IPS-NIHi7 (cell line): ENCODE data around the gene MRPS31.
"Not testable (repeated sequence)": the region's sequence is repeated elsewhere in the genome, so short reads cannot be mapped to it uniquely, and the experiment has no call there.

Source experiments
- DNase-seq: peaks from one replicate; pipeline ENCODE4 v3.0.0; 2012; ENCODE audit warnings: mixed read lengths; ENCODE audit errors: extremely low spot score

The MRPS31 gene

GRCh38 chr13:40758811-40759210 lies 12.2 kb downstream of the MRPS31 start:
- DNase-seq, result no peak

DNA sequence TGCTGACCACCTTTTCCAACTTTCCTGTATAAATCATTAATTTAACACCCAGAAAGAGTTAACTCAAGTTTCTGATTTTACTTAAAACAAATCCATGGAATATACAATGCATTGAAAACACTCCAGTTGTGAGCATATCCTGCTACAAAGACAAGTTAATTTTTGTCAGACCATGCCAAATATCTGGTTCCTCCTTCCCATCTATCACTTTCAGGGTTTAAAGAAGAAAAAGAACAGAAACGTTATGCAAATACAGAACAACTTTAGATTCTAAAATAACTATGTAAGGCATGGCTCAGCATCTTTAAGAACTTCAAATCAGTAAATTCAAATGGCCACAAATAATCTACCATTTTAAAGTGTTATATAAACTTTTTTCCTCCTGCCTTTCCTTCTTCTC lies 14.9 kb downstream of the MRPS31 start:
- DNase-seq, result no peak

DNA sequence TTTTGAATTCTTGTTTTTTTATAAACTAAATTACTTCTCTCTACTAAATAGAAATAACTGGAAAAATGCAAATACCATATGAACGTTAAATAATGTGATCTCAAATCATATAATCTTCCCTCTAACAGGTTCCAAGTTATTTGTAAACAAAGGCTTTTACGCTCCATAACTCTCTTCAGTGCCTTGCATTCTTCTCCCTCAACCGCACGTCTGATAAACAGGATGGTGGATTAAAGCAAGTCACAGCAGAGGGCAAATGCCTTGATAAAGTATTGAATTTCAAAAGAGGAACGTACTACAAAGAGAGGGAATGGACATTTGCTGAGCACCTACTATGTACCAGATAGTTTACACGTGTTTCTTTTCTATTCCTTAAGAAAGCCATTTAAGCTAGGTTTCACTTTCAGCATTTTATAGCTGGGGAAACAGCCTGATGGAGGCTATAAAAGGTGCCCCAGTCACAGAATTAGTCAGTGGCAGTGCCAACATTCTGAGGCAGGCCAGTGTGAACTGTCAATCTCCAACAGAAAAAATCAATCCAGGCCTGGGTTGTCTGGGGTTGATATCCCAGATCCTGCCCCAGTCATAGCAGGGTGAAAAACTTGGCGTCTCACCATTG lies 15.8 kb downstream of the MRPS31 start:
- DNase-seq, result no peak

DNA sequence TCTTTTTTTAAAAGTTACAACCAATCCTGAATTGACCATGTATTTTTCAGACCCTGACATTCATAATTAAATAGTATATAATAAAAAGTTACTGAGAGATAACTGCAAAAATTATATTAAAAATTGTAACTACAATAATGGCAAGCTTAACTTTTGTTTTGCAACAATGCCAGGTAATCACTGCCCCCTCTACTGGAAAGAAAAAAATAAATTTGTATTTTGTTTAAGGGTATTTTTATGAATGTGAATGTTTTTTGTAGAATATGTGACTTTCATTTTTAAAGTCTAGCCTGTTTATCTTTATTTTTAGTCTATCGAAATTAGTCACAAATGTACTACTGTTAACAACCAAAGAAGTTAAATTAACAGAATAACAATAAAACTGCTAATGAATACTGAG lies 21.7 kb downstream of the MRPS31 start:
- no peak for DNase-seq

- DNase-seq, result not testable (repeated sequence)
Observed at GRCh38 chr13:40735232-40735548, 35.8 kb downstream of the MRPS31 start.

- not testable (repeated sequence) for DNase-seq
Observed at GRCh38 chr13:40734536-40735231, 36.3 kb downstream of the MRPS31 start.

- DNase-seq, result no peak
Observed at GRCh38 chr13:40732658-40733057, 38.3 kb downstream of the MRPS31 start.

DNA sequence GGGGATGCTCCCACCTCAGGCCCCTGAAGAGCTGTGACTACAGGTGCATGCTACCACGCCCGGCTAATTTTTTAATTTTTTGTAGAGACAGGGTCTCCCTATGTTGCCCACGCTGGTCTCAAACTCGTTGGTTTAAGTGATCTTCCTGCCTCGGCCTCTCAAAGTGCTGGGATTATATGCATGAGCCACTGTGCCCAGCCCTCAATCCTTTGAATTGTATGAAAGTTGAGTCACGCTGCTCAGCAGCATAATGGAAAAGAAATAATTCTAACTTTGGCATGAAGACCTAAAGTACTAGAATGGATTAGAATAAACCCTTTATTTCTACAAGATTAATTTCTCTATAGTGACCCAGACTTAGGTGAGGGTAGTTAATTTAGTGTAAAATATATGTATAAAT lies 42.4 kb downstream of the MRPS31 start:
- no peak for DNase-seq

DNA sequence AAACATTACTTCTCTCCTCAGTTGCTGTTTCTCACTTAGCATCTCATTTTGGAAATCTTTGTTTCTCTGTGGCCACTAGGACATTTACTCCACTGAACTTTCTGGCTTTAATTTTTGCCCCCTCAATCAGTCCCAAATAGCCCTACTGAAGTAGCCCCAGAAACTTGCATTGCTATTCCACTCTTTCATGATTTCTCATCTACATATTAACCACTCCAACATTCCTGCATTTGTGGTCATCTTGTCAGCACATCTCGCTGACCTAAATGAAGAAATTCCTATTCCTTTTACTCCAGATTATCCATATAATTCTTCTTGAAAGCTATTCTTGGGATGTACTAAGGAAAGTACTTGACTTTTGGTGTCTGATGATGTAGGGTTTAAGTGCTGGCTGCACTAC lies 56.6 kb downstream of the MRPS31 start:
- DNase-seq, result not testable (repeated sequence)

DNA sequence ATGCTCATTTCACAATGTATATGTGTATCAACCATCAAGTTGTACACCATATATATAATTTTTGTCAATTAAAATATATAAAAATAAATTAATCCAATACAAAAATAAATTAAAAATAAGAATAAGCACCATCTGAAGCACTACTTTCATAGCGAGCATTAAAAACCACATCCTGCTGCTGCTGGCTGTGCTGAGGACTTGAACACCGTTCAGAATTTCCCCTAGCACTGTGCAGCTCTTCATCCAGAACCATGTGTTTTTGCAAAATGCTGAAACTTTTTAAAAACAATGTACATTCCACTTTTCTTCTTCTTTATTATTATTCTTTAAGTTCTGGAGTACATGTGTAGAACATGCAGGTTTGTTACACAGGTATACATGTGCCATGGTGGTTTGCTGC lies 64.6 kb downstream of the MRPS31 start:
- no peak for DNase-seq

GRCh38 chr13:40697711-40698110 lies 73.3 kb downstream of the MRPS31 start:
- DNase-seq, result no peak

DNA sequence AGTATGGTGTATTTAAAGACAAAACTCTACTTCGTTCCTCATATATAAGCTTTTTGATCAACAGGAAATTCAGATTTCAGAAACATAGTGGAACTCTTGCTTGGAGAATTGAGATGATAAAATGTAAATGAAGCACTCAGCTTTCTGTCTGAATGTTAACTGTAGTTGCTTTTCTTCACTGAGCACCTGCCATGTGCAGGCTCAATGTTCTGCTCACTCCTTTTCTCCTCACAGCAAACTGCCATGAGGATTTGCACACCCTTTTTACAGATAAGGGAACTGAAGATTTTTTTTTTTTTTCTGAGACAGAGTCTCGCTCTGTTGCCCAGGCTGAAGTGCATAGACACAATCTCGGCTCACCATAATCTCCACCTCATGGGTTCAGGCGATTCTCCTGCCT lies 76.6 kb downstream of the MRPS31 start:
- no peak for DNase-seq

GRCh38 chr13:40692946-40693345 lies 78.0 kb downstream of the MRPS31 start:
- DNase-seq, result no peak

DNA sequence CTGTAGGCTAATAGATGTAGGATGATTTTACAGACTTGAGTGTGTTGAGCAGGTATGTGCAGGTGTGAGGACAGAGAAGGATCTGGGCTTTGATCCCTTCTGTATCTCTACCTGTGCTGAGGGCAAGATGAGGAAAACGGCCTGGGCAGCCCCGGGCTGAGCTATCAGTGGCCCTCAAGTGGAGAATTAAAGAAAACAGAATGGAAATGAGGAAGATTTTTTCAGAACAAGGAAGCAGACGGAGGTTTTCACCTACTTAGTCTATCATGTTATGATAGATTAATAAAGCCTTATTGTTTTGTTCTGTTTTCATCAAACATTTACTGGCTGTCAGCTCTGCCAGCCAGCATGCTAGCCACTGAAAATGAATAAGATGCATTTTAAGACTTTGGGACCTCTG lies 82.2 kb downstream of the MRPS31 start:
- no peak for DNase-seq

DNA sequence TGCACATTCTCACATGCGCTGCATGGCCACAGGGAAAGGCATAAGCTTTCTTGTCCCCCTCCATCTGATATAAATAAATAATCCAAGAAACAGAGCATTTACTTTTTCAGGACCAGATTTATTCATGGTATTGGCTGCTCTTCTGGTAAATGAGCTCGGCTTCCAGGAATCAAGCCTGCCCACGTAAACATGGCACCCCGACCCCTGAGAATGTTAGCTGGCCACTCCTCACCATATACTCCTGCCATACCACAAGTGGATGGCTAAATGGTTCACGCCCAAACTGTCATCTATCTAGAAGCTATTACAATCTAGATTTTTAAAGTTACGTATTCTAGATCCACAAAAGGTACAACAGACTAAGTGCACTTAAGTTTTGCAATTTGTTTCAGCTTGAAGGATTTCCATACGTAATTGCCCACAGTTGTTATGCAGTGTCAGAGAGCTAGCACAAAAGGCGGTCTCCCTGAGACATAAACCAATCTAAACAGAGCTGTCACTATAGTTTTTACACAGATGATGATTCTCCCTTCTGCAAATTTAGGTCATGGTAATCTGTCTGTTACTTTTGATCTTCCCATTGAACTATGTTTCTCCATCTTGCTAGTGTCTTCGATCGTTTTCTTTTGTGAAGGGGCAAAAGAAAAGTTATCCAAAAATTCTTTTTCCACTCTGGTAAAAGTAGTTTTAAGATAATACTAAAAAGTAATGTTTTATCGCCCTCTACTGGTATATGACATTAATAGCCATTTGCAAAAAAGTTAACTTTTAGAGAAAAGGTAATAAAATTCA lies 88.3 kb downstream of the MRPS31 start:
- no peak for DNase-seq

DNA sequence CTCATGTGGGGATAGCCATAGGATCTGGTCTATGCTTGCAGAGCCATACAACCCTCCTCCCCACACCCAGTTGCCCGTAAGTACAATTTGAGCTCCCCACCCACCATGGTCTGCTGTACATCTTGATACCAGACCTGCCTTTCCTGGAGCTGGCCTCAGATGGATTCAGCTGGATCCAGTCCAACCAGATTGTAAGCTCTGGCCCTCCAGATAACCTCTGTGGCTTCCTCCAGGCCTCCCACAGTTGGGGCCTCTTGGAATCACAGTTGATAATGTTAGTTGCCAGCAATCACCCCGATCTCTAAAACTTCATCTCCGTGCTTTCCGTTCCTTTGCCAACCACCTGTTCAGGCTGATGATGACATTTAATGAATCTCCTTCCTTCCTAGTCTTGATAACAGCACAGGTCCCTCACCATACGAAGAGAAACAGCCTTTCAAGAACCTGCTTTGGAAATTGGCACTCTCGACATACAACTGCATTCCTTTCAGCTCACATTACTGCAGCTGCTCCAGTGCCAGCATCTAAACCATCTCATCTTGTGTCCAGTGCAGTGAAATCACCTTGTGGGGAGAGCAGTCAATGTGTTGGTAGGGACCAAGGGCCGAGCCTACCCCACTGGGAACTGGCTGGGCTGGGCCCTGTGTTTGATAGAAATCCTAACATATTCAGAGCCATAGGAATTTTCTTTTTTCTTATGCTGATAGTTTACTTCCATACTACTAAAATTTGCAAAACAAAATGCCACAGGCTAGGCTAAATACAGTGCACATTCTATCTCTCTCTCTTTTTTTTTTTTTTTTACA lies 89.4 kb downstream of the MRPS31 start:
- no peak for DNase-seq

DNA sequence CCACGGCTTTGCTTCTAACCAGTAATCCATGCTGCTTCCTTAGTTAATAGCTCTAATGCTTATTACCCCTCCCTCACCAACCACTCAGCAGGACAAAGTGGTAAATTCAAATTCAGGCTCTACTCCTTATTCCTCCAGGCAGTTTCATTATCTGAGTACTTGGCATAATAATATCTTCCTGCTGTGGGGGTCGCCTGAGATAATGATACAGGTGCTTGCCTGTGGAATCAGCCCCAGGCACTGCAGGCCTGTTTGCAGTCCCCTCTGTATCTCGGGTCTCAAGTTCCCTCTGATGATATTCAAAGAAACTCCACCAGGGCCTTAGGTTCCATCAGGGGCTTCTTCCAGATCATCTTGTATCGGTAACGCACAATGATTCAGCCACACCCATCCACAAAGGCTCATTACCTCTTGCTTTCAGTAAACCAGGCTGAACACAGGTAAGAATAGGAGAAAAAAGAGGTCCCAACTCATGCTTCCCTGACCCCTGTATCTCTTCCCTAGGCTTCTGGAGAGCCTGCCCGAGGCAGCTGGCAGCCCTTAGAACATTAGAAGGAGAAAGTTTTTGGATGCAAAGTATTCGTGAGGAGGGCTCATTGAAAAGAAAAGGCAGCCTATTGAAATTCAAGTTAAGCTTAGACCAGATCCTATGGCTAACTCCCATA lies 90.2 kb downstream of the MRPS31 start:
- DNase-seq, result peak; percentile 55

DNA sequence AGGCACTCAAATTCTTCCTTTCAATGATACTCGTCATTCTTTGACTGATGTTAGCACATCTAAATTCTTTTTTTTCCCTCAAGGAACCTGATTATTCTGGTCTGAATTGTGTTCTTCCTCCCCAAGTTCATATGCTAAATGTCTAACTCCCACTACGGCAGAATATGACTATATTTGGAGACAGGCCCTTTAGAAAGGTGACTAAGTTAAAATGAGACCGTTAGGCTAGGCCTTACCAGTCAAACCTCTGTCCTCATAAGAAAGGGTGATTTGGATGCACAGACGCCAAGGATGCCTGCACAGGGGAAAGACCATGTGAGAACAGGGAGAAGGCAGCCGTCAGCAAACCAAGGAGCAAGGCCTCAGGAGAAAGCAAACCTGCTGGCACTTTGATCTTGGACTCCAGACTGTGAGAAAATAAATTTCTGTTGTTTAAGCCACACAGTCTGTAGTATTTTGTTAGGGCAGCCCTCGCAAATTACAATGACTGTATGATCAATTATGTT lies 91.5 kb downstream of the MRPS31 start:
- no peak for DNase-seq
